Mucosa of descending colon (tissue), 3 donors: ENCODE results near the gene ANKRD11. TPM values are rescaled to one million over a fixed set of nuclear protein-coding genes. Genes with fewer than 3 reads are reported as not detected.
A peak's percentile ranks its signal among the peaks of the same experiment; 100 is the strongest.

Experiments used
- ATAC-seq: fragments of 200-7000 bp; cut with Tn5 transposase; one replicate; pipeline ENCODE4 v1.9.1; 2020; ENCODE audit warnings: mild to moderate bottlenecking, moderate library complexity
- DNase-seq, 3 donors: peaks; one replicate each; pipeline ENCODE4 v3.0.0-alpha.2; 2020
- H3K36me3 ChIP-seq: fragments of 200-600 bp; one replicate; pipeline ENCODE4 v1.8.0; 2021; ENCODE audit warnings: low read depth, mild to moderate bottlenecking
- H3K4me1 ChIP-seq: fragments of 200-600 bp; one replicate; pipeline ENCODE4 v1.8.0; 2021; ENCODE audit warnings: low read depth, mild to moderate bottlenecking
- H3K4me3 ChIP-seq: fragments of 200-600 bp; one replicate; pipeline ENCODE4 v1.8.0; 2021; ENCODE audit warnings: mild to moderate bottlenecking
- H3K9me3 ChIP-seq: fragments of 200-600 bp; one replicate; pipeline ENCODE4 v1.8.0; 2021; ENCODE audit warnings: mild to moderate bottlenecking
- intact Hi-C, 2 donors: fragments of 100-400 bp; cut with DNase I in 1 of 2; cut with micrococcal nuclease in 1 of 2; formaldehyde crosslinking; loops; one replicate each; pipeline versions ENCODE4 v1.11.0 to v1.11.1; 2022; cut with DNase I, micrococcal nuclease
- total RNA-seq, 3 donors: library from RNA; stranded (reverse); fragmentation: NEBNext Ultra II Directional in 2 of 3; extraction: Animal tissue kit (Norgen Biotek cat#: 25700) in 2 of 3; gene quantifications; one replicate each; pipeline versions ENCODE4 v1.2.1 to v1.2.4, GENCODE V29; 2021 to 2023
- TF ChIP-seq, protein P1 (sequence below): fragments of 200-600 bp; IDR thresholded peaks from one replicate; pipeline ENCODE4 v1.8.0; 2022; ENCODE audit warnings: antibody characterized with exemption, mild to moderate bottlenecking
- donor health status: DM: no; HTN: no; CAD: no; lungs with moderate emphysema.
- donor health status: DM: no; HTN: no; CAD: no.
- donor health status: DM: no; HTN: yes; CAD: no.

The ANKRD11 gene
- total RNA-seq, 3 donors from 2014 or later: 125 to 127 (median 127) TPM

DNA sequence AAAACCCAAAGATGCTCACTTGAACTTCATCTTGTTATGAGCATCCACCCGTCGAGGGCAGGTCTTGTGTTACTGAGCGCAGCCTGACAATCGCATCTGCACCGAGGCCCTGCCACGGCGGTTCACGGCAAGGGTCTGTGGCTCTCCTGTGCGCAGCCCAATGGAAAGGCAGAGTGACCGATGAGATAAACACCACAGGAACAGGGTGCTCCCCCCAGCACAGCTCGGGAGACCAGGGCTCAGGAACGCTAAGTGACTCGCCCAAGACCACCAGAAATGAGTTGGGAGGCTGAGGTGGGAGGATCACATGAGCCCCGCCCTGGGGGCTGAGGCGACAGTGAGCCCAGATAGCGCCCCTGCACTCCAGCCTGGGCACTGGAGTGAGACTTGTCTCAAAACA is 134.7 kb downstream of the ANKRD11 start:
- TF ChIP-seq, protein P1, sequence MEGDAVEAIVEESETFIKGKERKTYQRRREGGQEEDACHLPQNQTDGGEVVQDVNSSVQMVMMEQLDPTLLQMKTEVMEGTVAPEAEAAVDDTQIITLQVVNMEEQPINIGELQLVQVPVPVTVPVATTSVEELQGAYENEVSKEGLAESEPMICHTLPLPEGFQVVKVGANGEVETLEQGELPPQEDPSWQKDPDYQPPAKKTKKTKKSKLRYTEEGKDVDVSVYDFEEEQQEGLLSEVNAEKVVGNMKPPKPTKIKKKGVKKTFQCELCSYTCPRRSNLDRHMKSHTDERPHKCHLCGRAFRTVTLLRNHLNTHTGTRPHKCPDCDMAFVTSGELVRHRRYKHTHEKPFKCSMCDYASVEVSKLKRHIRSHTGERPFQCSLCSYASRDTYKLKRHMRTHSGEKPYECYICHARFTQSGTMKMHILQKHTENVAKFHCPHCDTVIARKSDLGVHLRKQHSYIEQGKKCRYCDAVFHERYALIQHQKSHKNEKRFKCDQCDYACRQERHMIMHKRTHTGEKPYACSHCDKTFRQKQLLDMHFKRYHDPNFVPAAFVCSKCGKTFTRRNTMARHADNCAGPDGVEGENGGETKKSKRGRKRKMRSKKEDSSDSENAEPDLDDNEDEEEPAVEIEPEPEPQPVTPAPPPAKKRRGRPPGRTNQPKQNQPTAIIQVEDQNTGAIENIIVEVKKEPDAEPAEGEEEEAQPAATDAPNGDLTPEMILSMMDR: no peak
- Histone ChIP-seq H3K36me3 (no peaks in the 10 kb centered on the region), H3K4me3 (no peak overlapping the region), H3K4me1 (peaks cover 57% of the 10 kb centered on the region), H3K9me3 (no peaks in the 10 kb centered on the region)
- intact Hi-C loops: no loop called here
- ATAC-seq (no peak), DNase-seq (no peak)

DNA sequence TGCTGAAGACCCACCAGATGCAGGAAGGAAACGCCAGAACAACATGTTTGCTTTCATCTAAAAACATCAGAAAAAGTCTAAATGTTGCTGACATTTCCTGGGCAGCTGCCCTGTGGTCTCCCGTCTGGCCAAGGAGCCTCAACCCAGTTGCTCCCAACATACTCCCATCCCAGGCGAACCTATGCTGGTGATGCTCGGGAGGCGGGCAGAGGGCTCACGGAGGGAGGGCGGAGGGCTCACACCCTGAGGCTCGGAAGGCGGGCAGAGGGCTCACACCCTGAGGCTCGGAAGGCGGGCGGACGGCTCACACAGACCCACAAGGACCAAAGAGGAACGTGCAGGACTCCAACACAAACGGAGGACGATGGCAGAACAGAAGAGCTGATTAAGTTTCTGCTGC is 135.4 kb downstream of the ANKRD11 start:
- Histone ChIP-seq H3K4me3 (no peak overlapping the region), H3K4me1 (peaks cover 50% of the 10 kb centered on the region), H3K36me3 (no peaks in the 10 kb centered on the region), H3K9me3 (no peaks in the 10 kb centered on the region)
- DNase-seq (no peak), ATAC-seq (no peak)
- TF ChIP-seq, protein P1: no peak
- intact Hi-C loops: no loop called here

DNA sequence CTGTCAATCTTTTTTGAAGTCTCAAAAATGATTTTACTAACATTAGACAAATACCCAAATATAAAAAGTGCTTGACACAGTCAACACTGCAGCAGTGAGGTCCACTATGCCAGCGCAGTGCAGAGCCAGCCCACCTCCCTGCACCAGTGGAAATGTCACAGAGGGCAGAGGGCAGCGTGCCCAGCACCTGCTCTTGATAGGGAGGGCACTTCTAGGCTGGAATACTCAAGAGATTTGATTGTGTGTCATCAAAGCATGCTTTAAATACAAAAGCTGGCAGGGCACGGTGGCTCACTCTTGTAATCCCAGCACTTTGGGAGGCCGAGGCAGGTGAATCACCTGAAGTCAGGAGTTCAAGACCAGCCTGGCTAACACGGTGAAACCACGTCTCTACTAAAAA is 136.0 kb downstream of the ANKRD11 start:
- intact Hi-C loops: no loop called here
- Histone ChIP-seq H3K36me3 (no peaks in the 10 kb centered on the region), H3K9me3 (no peaks in the 10 kb centered on the region), H3K4me3 (no peak overlapping the region), H3K4me1 (peaks cover 49% of the 10 kb centered on the region)
- peak; percentile 13 for ATAC-seq
- TF ChIP-seq, protein P1: no peak
- DNase-seq: no peak

DNA sequence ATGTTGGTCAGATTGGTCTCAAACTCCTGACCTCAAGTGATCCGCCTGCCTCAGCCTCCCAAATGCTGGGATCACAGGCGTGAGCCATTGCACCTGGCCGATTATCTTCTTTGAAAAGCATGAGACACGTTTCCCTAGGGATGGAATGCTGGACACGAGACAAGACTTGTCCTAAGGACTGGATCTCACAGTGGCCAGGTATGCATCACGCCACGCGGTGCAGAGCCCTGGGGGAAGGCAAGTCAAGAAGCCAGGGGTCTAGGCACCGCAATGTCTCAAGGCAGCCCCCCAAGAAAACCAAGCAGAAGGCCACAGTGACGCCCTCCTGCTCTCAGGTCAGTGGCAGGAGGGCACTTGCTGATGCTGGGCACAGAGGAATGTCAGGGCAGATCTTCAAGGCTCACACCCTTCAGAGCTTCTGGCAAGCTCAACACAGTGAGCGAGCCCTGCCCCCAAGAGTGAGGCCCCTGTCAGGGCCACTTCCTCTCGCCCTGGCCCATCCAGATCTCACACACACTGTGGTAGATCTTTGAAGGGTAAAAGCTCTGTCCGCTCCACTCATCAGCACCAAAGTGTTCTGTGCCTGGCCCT is 138.2 kb downstream of the ANKRD11 start:
- intact Hi-C loops: no loop called here
- DNase-seq: no peak
- peaks cover 40% of the 10 kb centered on the region for H3K4me1 ChIP-seq
- H3K4me3 ChIP-seq: no peak overlapping the region
- TF ChIP-seq, protein P1: no peak
- no peak for ATAC-seq
- no peaks in the 10 kb centered on the region for H3K9me3 ChIP-seq
- no peaks in the 10 kb centered on the region for H3K36me3 ChIP-seq

DNA sequence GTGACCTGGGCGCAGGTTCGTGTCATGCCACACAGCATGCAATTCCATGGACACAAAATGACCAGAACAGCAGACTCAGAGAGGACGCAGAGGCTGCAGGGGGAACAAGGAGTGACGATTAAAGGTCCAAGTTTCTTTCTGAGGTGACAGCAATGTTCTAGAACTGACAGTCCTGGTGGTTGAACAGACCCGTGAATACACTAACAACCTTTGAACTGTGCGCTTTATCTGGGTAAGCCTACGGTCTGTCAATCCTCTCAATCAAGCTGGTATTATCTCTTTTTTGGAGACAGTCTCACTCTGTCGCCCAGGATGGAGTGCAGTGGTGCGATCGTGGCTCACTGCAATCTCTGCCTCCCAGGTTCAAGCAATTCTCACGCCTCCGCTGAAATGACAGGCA is 138.7 kb downstream of the ANKRD11 start:
- intact Hi-C loops: no loop called here

More for the DNA sequence above, 138.7 kb downstream of the ANKRD11 start:
- Histone ChIP-seq H3K4me3 (no peak overlapping the region), H3K4me1 (peaks cover 37% of the 10 kb centered on the region), H3K9me3 (no peaks in the 10 kb centered on the region), H3K36me3 (no peaks in the 10 kb centered on the region)
- DNase-seq (no peak), ATAC-seq (no peak)
- TF ChIP-seq, protein P1: no peak
